Measurements from ENCODE around the gene UBXN6. TPM values are rescaled to one million over a fixed set of nuclear protein-coding genes. Genes with fewer than 3 reads are reported as not detected.

The UBXN6 gene
- total RNA-seq, 1 donor from 2014 or later = 47.9 TPM

DNA sequence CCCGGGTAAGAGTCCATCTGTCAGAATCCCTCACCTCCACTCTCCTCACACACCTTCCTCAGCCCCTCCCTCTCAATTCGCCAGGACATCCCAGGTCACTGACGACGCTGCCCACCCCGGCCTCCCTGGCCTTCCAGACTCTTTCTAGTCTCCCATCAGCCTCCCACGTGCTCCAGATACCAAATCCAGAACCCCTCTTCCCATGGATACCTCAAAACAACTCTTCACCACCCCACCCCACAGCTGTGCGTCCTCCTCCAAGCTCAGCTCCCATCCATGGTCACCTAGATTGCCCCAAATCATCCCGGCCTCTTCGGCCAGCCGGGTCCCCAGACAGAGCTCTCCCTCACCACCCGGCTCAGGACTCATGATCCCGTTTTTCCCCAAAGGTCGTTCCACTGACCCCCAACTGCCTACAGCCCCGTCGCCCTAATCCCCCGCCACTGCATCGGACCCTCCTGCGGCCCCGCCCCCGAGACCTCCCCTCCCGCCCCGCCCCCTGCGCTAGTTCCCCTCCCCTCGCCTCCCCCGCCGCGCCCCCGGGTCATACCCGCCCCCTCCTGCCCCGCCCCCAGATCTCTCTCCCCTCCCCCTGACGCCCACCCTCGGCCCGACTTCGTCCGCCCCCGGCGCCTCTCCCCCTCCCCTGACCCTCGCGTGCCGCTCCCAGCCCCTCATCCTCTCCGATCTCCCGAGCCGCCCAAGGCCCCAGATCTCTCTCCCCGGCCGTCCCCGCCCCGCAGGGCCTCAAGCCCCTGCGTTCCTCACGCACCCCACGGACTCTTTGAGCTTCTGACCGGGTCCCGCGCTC lies 546 bp downstream of the UBXN6 start:
- Mint-ChIP-seq H3K27ac (ENCODE audit: unreplicated experiment) (peak overlapping the region; percentile 91), H3K36me3 (ENCODE audit: unreplicated experiment) (no peaks in the 10 kb centered on the region), H3K4me1 (ENCODE audit: low read depth, unreplicated experiment) (peaks cover 21% of the 10 kb centered on the region), H3K27me3 (ENCODE audit: unreplicated experiment) (peaks cover 13% of the 10 kb centered on the region), H3K4me3 (ENCODE audit: unreplicated experiment) (peak overlapping the region; percentile 99), H3K9me3 (ENCODE audit: unreplicated experiment) (peaks cover 7% of the 10 kb centered on the region)
- DNase-seq = peak; percentile 86
- TF ChIP-seq, protein P1, sequence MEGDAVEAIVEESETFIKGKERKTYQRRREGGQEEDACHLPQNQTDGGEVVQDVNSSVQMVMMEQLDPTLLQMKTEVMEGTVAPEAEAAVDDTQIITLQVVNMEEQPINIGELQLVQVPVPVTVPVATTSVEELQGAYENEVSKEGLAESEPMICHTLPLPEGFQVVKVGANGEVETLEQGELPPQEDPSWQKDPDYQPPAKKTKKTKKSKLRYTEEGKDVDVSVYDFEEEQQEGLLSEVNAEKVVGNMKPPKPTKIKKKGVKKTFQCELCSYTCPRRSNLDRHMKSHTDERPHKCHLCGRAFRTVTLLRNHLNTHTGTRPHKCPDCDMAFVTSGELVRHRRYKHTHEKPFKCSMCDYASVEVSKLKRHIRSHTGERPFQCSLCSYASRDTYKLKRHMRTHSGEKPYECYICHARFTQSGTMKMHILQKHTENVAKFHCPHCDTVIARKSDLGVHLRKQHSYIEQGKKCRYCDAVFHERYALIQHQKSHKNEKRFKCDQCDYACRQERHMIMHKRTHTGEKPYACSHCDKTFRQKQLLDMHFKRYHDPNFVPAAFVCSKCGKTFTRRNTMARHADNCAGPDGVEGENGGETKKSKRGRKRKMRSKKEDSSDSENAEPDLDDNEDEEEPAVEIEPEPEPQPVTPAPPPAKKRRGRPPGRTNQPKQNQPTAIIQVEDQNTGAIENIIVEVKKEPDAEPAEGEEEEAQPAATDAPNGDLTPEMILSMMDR (IDR thresholded peaks at IDR 0.05; ENCODE audit: partially characterized antibody, unreplicated experiment) = no peak

DNA sequence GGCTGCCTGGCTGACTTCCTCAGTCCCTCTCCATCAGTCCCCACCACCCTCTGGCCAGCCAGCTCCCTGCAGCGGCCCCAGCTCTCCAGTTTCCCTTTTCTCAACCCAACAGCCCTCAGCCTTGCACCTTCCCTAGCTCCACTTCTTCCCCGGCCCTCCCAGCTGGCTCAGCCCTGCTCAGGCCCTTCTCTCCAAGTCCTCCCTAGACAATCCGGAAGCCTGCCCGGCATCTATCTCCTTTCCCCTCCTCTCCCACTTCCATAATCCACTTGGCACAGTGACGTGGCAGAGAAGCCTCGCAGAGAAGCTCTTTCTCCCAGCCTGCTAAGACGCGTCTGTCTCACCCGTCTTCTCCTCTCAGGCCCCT lies 1.1 kb downstream of the UBXN6 start:
- Mint-ChIP-seq H3K9me3 (ENCODE audit: unreplicated experiment) (peaks cover 7% of the 10 kb centered on the region), H3K4me3 (ENCODE audit: unreplicated experiment) (peak overlapping the region; percentile 99), H3K27me3 (ENCODE audit: unreplicated experiment) (peaks cover 14% of the 10 kb centered on the region), H3K36me3 (ENCODE audit: unreplicated experiment) (no peaks in the 10 kb centered on the region), H3K27ac (ENCODE audit: unreplicated experiment) (peak overlapping the region; percentile 91), H3K4me1 (ENCODE audit: low read depth, unreplicated experiment) (peaks cover 21% of the 10 kb centered on the region)
- DNase-seq = peak; percentile 54
- TF ChIP-seq, protein P1 (IDR thresholded peaks at IDR 0.05; ENCODE audit: partially characterized antibody, unreplicated experiment) = no peak

DNA sequence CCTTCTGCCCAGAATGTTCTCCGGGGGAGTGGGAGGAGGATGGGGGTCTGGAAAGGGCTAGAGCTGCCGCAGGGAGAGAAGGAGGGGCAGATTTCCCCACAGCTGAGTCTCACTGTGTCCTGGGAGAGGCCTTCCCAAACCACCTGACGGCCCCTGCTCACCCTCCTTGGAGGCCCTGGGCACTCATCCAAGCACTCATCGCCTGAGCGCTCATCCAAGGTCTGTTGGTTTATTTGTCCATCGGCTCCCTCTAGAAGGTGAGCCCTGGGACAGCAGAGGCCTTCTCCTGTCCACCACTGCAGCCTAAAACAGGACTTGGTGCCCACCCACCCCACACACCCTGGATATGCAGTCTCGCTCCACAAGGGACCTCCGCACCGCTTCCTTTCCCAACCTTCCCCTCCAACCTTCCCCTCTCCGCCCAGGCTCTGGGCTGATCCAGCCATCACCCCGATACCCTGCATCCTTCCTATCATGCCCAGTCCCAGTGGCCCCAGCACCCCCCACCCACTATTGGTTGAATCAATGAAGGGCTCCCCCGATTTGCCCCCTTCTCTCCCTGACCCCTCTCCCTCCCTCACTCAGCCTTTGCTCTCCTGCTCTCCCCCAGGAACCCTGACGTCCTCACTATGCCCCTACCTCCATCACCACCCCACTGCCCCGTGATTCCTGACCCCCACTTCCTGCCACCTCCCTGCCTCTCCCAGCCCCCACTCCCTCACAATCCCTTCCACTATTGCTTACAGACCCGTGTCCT lies 1.7 kb downstream of the UBXN6 start:
- Mint-ChIP-seq H3K4me1 (ENCODE audit: low read depth, unreplicated experiment) (peaks cover 21% of the 10 kb centered on the region), H3K4me3 (ENCODE audit: unreplicated experiment) (peak overlapping the region; percentile 99), H3K27ac (ENCODE audit: unreplicated experiment) (peak overlapping the region; percentile 91), H3K36me3 (ENCODE audit: unreplicated experiment) (no peaks in the 10 kb centered on the region), H3K27me3 (ENCODE audit: unreplicated experiment) (peaks cover 14% of the 10 kb centered on the region), H3K9me3 (ENCODE audit: unreplicated experiment) (peaks cover 7% of the 10 kb centered on the region)
- TF ChIP-seq, protein P1 (IDR thresholded peaks at IDR 0.05; ENCODE audit: partially characterized antibody, unreplicated experiment) = no peak
- peak; percentile 57 for DNase-seq

GRCh38 chr19:4454747-4455718 lies 2.6 kb downstream of the UBXN6 start:
- H3K27ac Mint-ChIP-seq (ENCODE audit: unreplicated experiment) = peak overlapping the region; percentile 85
- peaks cover 9% of the 10 kb centered on the region for H3K9me3 Mint-ChIP-seq (ENCODE audit: unreplicated experiment)
- no peaks in the 10 kb centered on the region for H3K36me3 Mint-ChIP-seq (ENCODE audit: unreplicated experiment)
- peaks cover 16% of the 10 kb centered on the region for H3K27me3 Mint-ChIP-seq (ENCODE audit: unreplicated experiment)
- no peak for DNase-seq
- H3K4me3 Mint-ChIP-seq (ENCODE audit: unreplicated experiment) = peak overlapping the region; percentile 57
- TF ChIP-seq, protein P1 (IDR thresholded peaks at IDR 0.05; ENCODE audit: partially characterized antibody, unreplicated experiment) = no peak
- H3K4me1 Mint-ChIP-seq (ENCODE audit: low read depth, unreplicated experiment) = peaks cover 21% of the 10 kb centered on the region

All from glutamatergic neuron (in vitro differentiated cells).